A549 (cell line): ENCODE results near the gene TREM2. TPM values are rescaled to one million over a fixed set of nuclear protein-coding genes. Genes with fewer than 3 reads are reported as not detected.

Experiments used
- ATAC-seq, 2 experiments: fragments of 200-7000 bp in 1 of 2; fragments of >200 bp in 1 of 2; cut with Nextera tagmentation in 1 of 2; cut with Tn5 transposase in 1 of 2; 3 replicates each; pipeline versions ENCODE4 v1.8.0 to v1.9.1; 2018 to 2020; ENCODE audit warnings: mild to moderate bottlenecking in 1 of 2, moderate library complexity in 1 of 2
- CTCF ChIA-PET: fragments of 300-600 bp; sonication (Branson Sonifier 250); formaldehyde crosslinking; extraction: SDS; loops from one replicate; lab custom pipeline; 2021; ENCODE audit warnings: antibody characterized with exemption, inconsistent platforms; lab: Yijun Ruan, JAX
- POLR2A ChIA-PET: fragments of 350-600 bp; formaldehyde crosslinking; extraction: SDS; loops from one replicate; lab custom pipeline; 2021; ENCODE audit warnings: antibody characterized with exemption, inconsistent platforms; lab: Yijun Ruan, JAX
- DNase-seq, 2 experiments: peaks; one replicate each; pipeline versions ENCODE4 v3.0.0 to v3.0.0-alpha.2; 2011 to 2016; ENCODE audit warnings: low read depth in 1 of 2, low spot score in 1 of 2
- FAIRE-seq: peaks from 2 replicates; lab custom pipeline; 2011; peaks lifted over from hg19 to GRCh38; lab: Jason Lieb, UNC
- H3K27ac ChIP-seq, 2 experiments: fragments of >200 bp; sonication (Bioruptor Twin); formaldehyde crosslinking; 3 replicates each; pipeline ENCODE4 v1.5.1; 2016 to 2017
- H3K4me1 ChIP-seq: fragments of >200 bp; sonication (Bioruptor Twin); formaldehyde crosslinking; 3 replicates; pipeline ENCODE4 v1.6.1; 2016
- H3K4me2 ChIP-seq: fragments of >200 bp; sonication (Bioruptor Twin); formaldehyde crosslinking; 3 replicates; pipeline ENCODE4 v1.6.1; 2016
- H3K4me3 ChIP-seq: fragments of >200 bp; sonication (Bioruptor Twin); formaldehyde crosslinking; 3 replicates; pipeline ENCODE4 v1.5.1; 2016
- H3K9me3 ChIP-seq: fragments of >200 bp; sonication (Bioruptor Twin); formaldehyde crosslinking; 3 replicates; pipeline ENCODE4 v1.6.1; 2016
- BHLHE40 ChIP-seq: IDR thresholded peaks from 2 replicates; pipeline ENCODE4 v1.6.1; 2012; ENCODE audit warnings: low read depth, low read length, inconsistent platforms
- CEBPB ChIP-seq, 2 experiments: fragments of >200 bp in 1 of 2; sonication (Bioruptor Twin) in 1 of 2; formaldehyde crosslinking in 1 of 2; IDR thresholded peaks; 2 replicates each; pipeline ENCODE4 v1.6.1; 2012 to 2016
- EHF ChIP-seq: fragments of 250-450 bp; sonication (Bioruptor Pico); IDR thresholded peaks from 2 replicates; pipeline ENCODE4 v1.5.0; 2020; ENCODE audit warnings: mild to moderate bottlenecking
- EP300 ChIP-seq, 2 experiments: fragments of >200 bp; sonication (Bioruptor Twin); formaldehyde crosslinking; IDR thresholded peaks; 2 replicates in 1 of 2; 3 replicates in 1 of 2; pipeline ENCODE4 v1.6.1; 2016 to 2017
- ESRRA ChIP-seq: fragments of 150-350 bp; IDR thresholded peaks from 2 replicates; pipeline ENCODE4 v1.6.1; 2014; ENCODE audit warnings: mild to moderate bottlenecking, low read length, borderline replicate concordance
- FOSB ChIP-seq: fragments of 250-450 bp; sonication (Bioruptor Pico); IDR thresholded peaks from 2 replicates; pipeline ENCODE4 v1.5.0; 2020; ENCODE audit warnings: mild to moderate bottlenecking, moderate library complexity
- FOXS1 ChIP-seq: fragments of 250-450 bp; sonication (Bioruptor Pico); IDR thresholded peaks from 2 replicates; pipeline ENCODE4 v1.5.0; 2020; ENCODE audit warnings: mild to moderate bottlenecking, moderate library complexity
- HEYL ChIP-seq: fragments of 250-450 bp; sonication (Bioruptor Pico); IDR thresholded peaks from 2 replicates; pipeline ENCODE4 v1.8.0; 2021; ENCODE audit warnings: mild to moderate bottlenecking, moderate library complexity
- JUNB ChIP-seq: fragments of >200 bp; sonication (Bioruptor Twin); formaldehyde crosslinking; IDR thresholded peaks from 2 replicates; pipeline ENCODE4 v1.6.1; 2016
- KDM5A ChIP-seq: fragments of 200-600 bp; sonication (generic); IDR thresholded peaks from 2 replicates; pipeline ENCODE4 v1.6.1; 2016; ENCODE audit warnings: antibody characterized with exemption, mild to moderate bottlenecking
- MAFK ChIP-seq: fragments of 450-650 bp; IDR thresholded peaks from 2 replicates; pipeline ENCODE4 v1.6.1; 2014; ENCODE audit not compliant: partially characterized antibody
- NFE2L2 ChIP-seq: fragments of 150-350 bp; conservative IDR thresholded peaks from 2 replicates; pipeline ENCODE4 v1.6.1; 2014; ENCODE audit warnings: low read length
- NR3C1 ChIP-seq: fragments of >200 bp; sonication (Bioruptor Twin); formaldehyde crosslinking; IDR thresholded peaks from 3 replicates; pipeline ENCODE4 v1.6.1; 2017
- PHF8 ChIP-seq: fragments of 200-600 bp; sonication (generic); IDR thresholded peaks from 2 replicates; pipeline ENCODE4 v1.6.1; 2016; ENCODE audit warnings: low read depth, mild to moderate bottlenecking, antibody characterized with exemption, moderate library complexity, borderline replicate concordance
- POLR2A ChIP-seq: IDR thresholded peaks from 2 replicates; pipeline ENCODE4 v1.6.1; 2012; ENCODE audit warnings: mild to moderate bottlenecking, low read length
- RARB ChIP-seq: fragments of 250-450 bp; sonication (Bioruptor Pico); IDR thresholded peaks from 2 replicates; pipeline ENCODE4 v1.8.0; 2021; ENCODE audit warnings: mild to moderate bottlenecking, moderate library complexity
- RCOR1 ChIP-seq: fragments of 150-350 bp; IDR thresholded peaks from 2 replicates; pipeline ENCODE4 v1.6.1; 2014; ENCODE audit warnings: antibody characterized with exemption, low read length, low read depth
- RNF2 ChIP-seq: fragments of 200-600 bp; sonication (generic); IDR thresholded peaks from 2 replicates; pipeline ENCODE4 v1.6.1; 2016; ENCODE audit warnings: low read depth, mild to moderate bottlenecking, antibody characterized with exemption, moderate library complexity, borderline replicate concordance
- SREBF2 ChIP-seq: fragments of 450-650 bp; IDR thresholded peaks from 2 replicates; pipeline ENCODE4 v1.6.1; 2014; ENCODE audit warnings: mild to moderate bottlenecking, moderate library complexity
- TFCP2L1 ChIP-seq: fragments of 250-450 bp; sonication (Bioruptor Pico); IDR thresholded peaks from 2 replicates; pipeline ENCODE4 v1.5.0; 2021; ENCODE audit warnings: mild to moderate bottlenecking
- ZC3H11A ChIP-seq: fragments of 450-650 bp; IDR thresholded peaks from 2 replicates; pipeline ENCODE4 v1.6.1; 2014; ENCODE audit warnings: antibody characterized with exemption, mild to moderate bottlenecking
- WGBS: methylation state at CpG from one replicate; pipeline ENCODE4 v1.1.6; 2017; ENCODE audit errors: missing lambda C conversion rate; 5-methylcytosine and 5-hydroxymethylcytosine counted together
- polyA plus RNA-seq, 4 experiments: library from polyadenylated mRNA; depleted of rRNA in 3 of 4; stranded (reverse); fragments of >200 nt; fragmentation: RNase III in 1 of 4; extraction: RNeasy Plus Mini Kit Qiagen cat#74134 plus additional on column Dnase treatment in 1 of 4; gene quantifications; 2 replicates in 3 of 4; 3 replicates in 1 of 4; pipeline ENCODE4 v1.2.3, GENCODE V29; 2011 to 2017
- TF ChIP-seq, protein P1 (sequence below): IDR thresholded peaks from 2 replicates; pipeline ENCODE4 v1.6.1; 2012; ENCODE audit warnings: low read depth, borderline replicate concordance
- TF ChIP-seq, protein P2 (sequence below): fragments of 450-650 bp; IDR thresholded peaks from 2 replicates; pipeline ENCODE4 v1.6.1; 2014; ENCODE audit warnings: antibody characterized with exemption
- TF ChIP-seq, protein P3 (sequence below): fragments of >200 bp; sonication (Bioruptor Twin); formaldehyde crosslinking; IDR thresholded peaks from 3 replicates; pipeline ENCODE4 v1.5.1; 2016
- TF ChIP-seq, protein P4 (sequence below): IDR thresholded peaks from 2 replicates; pipeline ENCODE4 v1.6.1; 2012
- TF ChIP-seq, protein P5 (sequence below): fragments of 200-600 bp; sonication (generic); IDR thresholded peaks from 2 replicates; pipeline ENCODE4 v1.6.1; 2016; ENCODE audit warnings: antibody characterized with exemption, mild to moderate bottlenecking, moderate library complexity

TREM2 gene
- polyA plus RNA-seq, 2 of the 4 experiments (the other 2 are of a cell fraction) = not detected

DNA sequence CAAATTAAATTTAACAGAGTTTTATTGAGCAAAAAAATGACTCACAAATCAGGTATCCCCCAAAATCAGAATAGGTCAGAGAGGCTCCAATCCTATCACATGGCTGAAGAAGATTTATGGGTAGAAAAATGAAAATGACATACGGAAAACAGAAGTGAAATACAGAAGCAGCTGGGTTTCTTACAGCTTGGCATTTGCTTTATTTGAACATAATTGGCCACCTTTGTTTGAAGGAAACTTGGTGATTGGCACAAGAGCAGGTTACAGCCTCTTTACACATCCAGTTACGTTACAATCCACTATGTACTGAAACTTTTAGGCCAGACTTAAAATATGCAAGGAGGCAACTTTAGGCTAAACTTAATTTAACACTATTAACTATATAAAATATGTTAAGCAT lies 11.7 kb upstream of the TREM2 start:
- H3K4me3 ChIP-seq = no peak overlapping the region
- ATAC-seq (no peak), DNase-seq (no peak), FAIRE-seq (no peak)
- TF ChIP-seq EP300 (IDR thresholded peaks at IDR 0.05) (no peak), POLR2A (no peak), KDM5A (no peak), ZC3H11A (no peak), FOXS1 (CRISPR knock-in tag) (no peak), HEYL (CRISPR knock-in tag) (no peak)
- POLR2A ChIA-PET = no interaction called here
- 40% methylated on average over 2 of the region's 2 CpGs for WGBS
- H3K4me2 ChIP-seq = no peak overlapping the region
- no peak overlapping the region for H3K27ac ChIP-seq
- CTCF ChIA-PET = interaction anchor here (0.7 kb wide), 1 partner anchor 66 kb away, joined by 4 read pairs; no protein-coding TSS in a partner anchor
- no peaks in the 10 kb centered on the region for H3K9me3 ChIP-seq
- H3K4me1 ChIP-seq = no peaks in the 10 kb centered on the region

DNA sequence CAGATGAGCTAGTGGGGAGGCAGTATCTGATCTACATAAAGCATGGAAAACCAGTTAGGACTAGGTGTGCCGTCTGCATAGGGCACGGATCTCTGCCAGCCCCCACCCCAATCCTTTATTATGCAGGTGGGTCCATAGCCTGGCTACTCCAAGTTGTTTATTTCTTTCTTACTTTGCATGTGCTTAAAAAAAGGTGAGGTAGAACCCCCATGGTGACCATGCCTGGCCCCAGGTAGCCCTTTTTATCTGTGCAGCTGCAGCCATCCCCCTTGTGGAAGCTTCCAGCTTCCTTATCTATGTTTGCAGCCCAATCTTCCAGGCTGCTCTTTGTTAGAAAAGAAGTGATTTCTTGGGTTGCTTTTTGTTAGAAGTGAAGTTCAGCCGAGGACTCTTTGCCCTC lies 9.0 kb upstream of the TREM2 start:
- Histone ChIP-seq H3K4me3 (no peak overlapping the region), H3K4me2 (no peak overlapping the region), H3K4me1 (no peaks in the 10 kb centered on the region), H3K9me3 (no peaks in the 10 kb centered on the region), H3K27ac (no peak overlapping the region)
- FAIRE-seq (no peak), ATAC-seq (no peak), DNase-seq (no peak)
- CTCF ChIA-PET = interaction anchor here (2.8 kb wide), 1 partner anchor 10 kb away, joined by 14 read pairs; no protein-coding TSS in a partner anchor
- POLR2A ChIA-PET = no interaction called here
- TF ChIP-seq NFE2L2 = no peak
- TF ChIP-seq SREBF2 = no peak
- TF ChIP-seq, protein P1, sequence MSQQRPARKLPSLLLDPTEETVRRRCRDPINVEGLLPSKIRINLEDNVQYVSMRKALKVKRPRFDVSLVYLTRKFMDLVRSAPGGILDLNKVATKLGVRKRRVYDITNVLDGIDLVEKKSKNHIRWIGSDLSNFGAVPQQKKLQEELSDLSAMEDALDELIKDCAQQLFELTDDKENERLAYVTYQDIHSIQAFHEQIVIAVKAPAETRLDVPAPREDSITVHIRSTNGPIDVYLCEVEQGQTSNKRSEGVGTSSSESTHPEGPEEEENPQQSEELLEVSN = no peak
- TF ChIP-seq, protein P2, sequence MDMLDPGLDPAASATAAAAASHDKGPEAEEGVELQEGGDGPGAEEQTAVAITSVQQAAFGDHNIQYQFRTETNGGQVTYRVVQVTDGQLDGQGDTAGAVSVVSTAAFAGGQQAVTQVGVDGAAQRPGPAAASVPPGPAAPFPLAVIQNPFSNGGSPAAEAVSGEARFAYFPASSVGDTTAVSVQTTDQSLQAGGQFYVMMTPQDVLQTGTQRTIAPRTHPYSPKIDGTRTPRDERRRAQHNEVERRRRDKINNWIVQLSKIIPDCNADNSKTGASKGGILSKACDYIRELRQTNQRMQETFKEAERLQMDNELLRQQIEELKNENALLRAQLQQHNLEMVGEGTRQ = no peak
- WGBS = 35% methylated on average over 3 of the region's 3 CpGs

DNA sequence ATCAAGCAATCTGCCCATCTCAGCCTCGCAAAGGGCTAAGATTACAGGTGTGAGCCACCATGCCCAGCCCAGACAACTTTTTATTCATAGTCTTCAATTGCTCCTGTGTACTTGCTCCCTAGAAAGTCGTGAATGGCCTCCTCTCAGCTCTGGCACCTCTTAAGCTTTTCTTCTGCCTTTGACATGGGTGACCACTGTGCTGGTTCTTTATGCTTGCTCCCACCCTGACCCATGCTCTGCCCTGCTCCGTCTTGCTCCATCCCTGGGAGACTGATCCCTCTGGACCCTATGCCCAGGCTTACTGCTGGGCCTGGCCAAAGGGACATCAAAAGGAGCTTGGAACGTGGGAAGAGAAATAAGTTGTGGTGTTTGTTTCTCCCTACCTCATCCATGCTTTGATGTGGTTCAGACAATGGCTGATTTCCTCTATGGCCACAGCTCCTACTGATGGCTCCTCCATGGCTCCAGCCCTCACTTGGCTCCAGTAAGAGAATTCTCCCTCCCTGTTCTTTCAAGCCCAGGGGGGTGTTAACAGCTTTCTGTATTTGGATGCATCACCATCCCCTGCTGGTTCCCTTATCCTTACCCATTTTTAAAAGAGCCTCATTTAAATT lies 7.7 kb upstream of the TREM2 start:
- Histone ChIP-seq H3K27ac (no peak overlapping the region), H3K4me2 (no peak overlapping the region)
- FAIRE-seq (no peak), DNase-seq (no peak)
- POLR2A ChIA-PET = no interaction called here
- CTCF ChIA-PET = interaction anchor here (1.8 to 2.8 kb wide), 2 partner anchors 11 to 136 kb away, joined by 4 to 14 read pairs; no protein-coding TSS in a partner anchor
- TF ChIP-seq FOXS1 (CRISPR knock-in tag) (no peak), NFE2L2 (no peak), CEBPB (IDR thresholded peaks at IDR 0.05) (no peak), KDM5A (no peak), MAFK (no peak), ESRRA (no peak), RNF2 (no peak), TFCP2L1 (CRISPR knock-in tag) (no peak), EHF (CRISPR knock-in tag) (no peak), NR3C1 (no peak), JUNB (no peak), BHLHE40 (no peak), RCOR1 (no peak), PHF8 (no peak), RARB (CRISPR knock-in tag) (no peak), FOSB (CRISPR knock-in tag) (no peak)
- TF ChIP-seq, protein P3, sequence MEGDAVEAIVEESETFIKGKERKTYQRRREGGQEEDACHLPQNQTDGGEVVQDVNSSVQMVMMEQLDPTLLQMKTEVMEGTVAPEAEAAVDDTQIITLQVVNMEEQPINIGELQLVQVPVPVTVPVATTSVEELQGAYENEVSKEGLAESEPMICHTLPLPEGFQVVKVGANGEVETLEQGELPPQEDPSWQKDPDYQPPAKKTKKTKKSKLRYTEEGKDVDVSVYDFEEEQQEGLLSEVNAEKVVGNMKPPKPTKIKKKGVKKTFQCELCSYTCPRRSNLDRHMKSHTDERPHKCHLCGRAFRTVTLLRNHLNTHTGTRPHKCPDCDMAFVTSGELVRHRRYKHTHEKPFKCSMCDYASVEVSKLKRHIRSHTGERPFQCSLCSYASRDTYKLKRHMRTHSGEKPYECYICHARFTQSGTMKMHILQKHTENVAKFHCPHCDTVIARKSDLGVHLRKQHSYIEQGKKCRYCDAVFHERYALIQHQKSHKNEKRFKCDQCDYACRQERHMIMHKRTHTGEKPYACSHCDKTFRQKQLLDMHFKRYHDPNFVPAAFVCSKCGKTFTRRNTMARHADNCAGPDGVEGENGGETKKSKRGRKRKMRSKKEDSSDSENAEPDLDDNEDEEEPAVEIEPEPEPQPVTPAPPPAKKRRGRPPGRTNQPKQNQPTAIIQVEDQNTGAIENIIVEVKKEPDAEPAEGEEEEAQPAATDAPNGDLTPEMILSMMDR = no peak
- TF ChIP-seq, protein P4, sequence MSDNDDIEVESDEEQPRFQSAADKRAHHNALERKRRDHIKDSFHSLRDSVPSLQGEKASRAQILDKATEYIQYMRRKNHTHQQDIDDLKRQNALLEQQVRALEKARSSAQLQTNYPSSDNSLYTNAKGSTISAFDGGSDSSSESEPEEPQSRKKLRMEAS = no peak
- TF ChIP-seq, protein P5, sequence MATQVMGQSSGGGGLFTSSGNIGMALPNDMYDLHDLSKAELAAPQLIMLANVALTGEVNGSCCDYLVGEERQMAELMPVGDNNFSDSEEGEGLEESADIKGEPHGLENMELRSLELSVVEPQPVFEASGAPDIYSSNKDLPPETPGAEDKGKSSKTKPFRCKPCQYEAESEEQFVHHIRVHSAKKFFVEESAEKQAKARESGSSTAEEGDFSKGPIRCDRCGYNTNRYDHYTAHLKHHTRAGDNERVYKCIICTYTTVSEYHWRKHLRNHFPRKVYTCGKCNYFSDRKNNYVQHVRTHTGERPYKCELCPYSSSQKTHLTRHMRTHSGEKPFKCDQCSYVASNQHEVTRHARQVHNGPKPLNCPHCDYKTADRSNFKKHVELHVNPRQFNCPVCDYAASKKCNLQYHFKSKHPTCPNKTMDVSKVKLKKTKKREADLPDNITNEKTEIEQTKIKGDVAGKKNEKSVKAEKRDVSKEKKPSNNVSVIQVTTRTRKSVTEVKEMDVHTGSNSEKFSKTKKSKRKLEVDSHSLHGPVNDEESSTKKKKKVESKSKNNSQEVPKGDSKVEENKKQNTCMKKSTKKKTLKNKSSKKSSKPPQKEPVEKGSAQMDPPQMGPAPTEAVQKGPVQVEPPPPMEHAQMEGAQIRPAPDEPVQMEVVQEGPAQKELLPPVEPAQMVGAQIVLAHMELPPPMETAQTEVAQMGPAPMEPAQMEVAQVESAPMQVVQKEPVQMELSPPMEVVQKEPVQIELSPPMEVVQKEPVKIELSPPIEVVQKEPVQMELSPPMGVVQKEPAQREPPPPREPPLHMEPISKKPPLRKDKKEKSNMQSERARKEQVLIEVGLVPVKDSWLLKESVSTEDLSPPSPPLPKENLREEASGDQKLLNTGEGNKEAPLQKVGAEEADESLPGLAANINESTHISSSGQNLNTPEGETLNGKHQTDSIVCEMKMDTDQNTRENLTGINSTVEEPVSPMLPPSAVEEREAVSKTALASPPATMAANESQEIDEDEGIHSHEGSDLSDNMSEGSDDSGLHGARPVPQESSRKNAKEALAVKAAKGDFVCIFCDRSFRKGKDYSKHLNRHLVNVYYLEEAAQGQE = no peak
- TF ChIP-seq, all 56 proteins: peak for 0
- Histone ChIP-seq H3K9me3 (no peaks in the 10 kb centered on the region), H3K4me3 (no peak overlapping the region), H3K4me1 (no peaks in the 10 kb centered on the region)
- ATAC-seq = no peak
- WGBS = 14% methylated on average over 4 of the region's 4 CpGs
